Hypothalamus (tissue), 51 donors: ENCODE data around the gene FCMR.

Experiments
- DNase-seq, 51 donors: peaks; one replicate each; lab custom pipeline; 2025; lab: John Stamatoyannopoulos, UW

FCMR gene

DNA sequence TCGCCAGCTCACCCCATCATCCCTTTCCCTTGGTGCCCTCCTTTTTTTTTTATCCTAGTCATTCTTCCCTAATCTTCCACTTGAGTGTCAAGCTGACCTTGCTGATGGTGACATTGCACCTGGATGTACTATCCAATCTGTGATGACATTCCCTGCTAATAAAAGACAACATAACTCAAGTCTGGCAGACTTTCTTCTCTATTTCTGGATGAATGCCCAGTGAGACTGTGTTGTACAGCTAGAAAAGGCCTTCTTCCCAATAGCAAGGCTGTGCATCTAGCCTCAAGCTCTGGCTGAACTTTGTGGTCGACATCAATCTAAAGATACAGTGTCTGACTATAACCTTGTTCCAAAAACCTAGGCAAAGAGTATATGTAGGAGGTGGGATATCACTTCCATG is 18.1 kb downstream of the FCMR start:
- no peak for DNase-seq

- no peak for DNase-seq
Measured at GRCh38 chr1:206902702-206903101, 19.0 kb downstream of the FCMR start.

DNA sequence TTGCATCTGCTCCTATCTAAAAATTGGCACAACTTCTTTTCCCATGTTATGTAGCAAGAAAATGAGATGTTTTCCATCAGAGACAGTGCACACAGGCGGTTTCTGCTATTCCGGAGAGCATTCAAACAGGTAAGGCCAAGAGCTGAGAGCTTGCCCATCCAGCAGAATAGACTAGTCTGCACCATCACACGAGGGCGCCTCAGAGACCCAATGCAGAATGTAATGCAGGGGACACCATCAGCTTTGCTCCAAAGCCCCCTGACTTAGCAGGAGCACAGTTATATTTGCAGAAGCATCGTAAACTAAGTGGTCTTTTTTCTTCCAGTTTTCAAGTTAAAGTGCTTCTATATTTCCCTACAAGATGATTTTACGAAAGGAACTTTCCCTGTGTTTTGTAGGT is 19.8 kb downstream of the FCMR start:
- DNase-seq: no peak

- no peak for DNase-seq
Measured at GRCh38 chr1:206900149-206900548, 21.6 kb downstream of the FCMR start.

- DNase-seq: no peak
Measured at GRCh38 chr1:206899717-206900116, 22.0 kb downstream of the FCMR start.

GRCh38 chr1:206898915-206899431 is 22.8 kb downstream of the FCMR start:
- DNase-seq: no peak

DNA sequence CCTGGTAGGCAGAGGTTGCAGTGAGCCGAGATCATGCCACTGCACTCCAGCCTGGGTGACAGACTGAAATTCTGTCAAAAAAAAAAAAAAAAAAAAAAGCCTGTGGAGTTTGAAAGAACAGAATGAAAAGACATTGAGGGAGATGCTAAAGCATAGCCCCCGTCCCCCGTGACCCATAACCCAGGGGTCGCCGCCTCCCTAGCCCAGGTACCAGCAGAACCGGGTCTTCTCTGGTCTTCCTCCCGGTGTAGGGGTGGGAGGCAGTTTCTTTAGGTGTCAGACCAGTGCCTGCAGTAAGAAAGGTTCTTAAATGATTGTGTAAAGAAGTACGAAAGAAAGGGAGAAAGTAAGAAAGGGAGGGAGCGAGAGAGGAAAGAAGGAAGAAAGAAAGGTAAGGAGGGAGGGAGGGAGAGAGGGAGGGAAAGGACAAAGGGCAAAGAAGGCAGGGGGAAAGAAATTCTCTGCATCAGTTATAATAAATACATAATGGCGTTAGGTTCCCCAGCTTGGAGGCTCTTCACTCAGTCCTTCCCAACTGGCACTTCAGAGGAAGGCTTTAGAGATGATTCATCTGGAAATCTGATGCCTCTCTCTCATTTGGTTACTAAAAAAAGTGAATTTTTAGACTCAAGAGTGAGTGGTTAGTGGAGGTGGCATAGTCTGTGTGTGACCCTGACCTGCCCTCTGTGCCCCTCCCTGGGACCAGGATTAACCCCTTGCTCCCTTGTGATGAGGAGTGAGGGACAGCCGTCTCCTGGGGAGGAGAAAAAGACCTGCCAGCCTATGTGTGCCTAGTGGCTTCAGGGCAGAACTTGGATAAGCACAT is 23.4 kb downstream of the FCMR start:
- DNase-seq: no peak

GRCh38 chr1:206897175-206897574 is 24.6 kb downstream of the FCMR start, which contains the start of gene IL24:
IL24 (plus strand) TSS chr1:206897443; CDS start chr1:206897833, 390 bp downstream.
- DNase-seq: no peak

DNA sequence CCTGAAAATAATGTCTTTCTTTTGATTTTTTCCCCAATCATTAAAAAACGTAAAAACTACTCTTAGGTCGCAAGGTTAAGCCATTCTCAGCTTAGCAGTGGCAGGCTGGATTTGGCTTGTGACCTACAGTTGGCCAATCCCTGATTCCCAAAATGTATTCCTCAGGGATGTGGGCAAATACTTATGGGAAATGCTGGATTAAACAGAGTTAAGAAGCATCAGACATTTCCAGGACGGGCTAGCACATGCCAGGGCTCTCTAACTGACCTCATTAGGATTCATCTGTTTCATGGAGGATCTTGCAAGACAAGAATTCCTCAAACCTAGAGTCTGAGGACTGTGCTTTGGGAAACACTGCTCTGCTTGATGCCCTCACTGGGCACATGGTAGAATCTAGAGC is 25.5 kb downstream of the FCMR start:
- DNase-seq: no peak

GRCh38 chr1:206895837-206896242 is 25.9 kb downstream of the FCMR start:
- no peak for DNase-seq

DNA sequence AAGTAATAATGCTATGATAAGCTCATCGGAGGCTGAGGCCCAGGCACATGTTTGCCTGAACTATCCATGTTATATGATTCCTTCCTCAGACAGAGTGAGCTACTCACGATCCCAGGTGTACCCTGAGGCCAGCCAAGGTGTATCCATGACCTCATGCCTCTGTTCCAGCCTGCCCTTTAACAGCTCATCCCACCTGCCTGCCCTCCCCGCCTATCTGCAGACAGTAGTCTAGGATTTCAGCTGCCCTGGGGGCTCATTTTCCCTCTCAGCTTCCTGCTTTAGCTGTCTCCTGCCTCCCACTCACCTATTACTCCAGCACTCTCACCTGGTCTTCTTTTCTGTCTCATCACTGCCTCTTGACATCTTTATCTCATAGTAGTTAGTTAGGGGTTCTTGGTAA is 26.4 kb downstream of the FCMR start:
- DNase-seq: no peak

GRCh38 chr1:206893380-206893779 is 28.4 kb downstream of the FCMR start:
- no peak for DNase-seq

- DNase-seq: no peak
Measured at GRCh38 chr1:206892351-206892984, 29.3 kb downstream of the FCMR start.

DNA sequence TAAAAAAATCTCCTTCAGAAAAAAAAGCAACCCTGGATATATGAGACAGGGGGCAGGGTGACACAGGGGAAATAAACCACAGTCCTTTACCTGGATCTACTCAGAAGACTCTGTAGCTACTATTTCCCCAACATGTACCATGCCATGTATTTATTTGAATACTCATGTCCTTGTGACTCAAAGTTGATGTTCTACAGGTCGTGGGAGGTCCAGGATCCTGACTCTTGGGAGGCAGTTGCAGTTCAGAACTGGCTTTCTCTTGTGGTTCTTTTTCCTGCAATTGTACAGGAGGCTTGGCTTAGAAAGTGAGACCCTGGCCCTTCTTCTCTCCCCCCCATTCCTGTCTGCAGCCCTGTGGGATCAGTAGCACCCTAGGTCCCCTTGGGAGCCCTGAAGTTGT is 30.3 kb downstream of the FCMR start:
- no peak for DNase-seq

- no peak for DNase-seq
Measured at GRCh38 chr1:206890125-206891060, 31.3 kb downstream of the FCMR start.

DNA sequence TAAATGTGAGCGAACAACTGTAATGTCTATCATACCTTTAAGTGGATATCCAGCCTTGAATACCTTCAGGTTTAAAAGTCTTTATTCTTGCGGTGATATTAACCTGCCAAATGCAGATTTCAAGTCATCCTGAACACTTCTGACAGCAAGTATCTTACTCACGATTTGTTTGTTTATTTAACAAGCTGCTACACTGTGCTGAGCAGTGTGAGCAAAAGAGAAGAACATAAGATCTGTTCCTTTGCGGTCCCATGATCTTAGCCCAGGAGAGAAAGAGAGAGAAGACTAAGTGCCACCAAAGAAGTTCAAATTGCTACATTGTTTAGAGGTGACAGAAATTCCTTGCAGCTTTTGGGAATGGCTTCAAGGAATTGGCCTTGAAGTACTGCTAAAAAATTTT is 34.0 kb downstream of the FCMR start:
- no peak for DNase-seq

DNA sequence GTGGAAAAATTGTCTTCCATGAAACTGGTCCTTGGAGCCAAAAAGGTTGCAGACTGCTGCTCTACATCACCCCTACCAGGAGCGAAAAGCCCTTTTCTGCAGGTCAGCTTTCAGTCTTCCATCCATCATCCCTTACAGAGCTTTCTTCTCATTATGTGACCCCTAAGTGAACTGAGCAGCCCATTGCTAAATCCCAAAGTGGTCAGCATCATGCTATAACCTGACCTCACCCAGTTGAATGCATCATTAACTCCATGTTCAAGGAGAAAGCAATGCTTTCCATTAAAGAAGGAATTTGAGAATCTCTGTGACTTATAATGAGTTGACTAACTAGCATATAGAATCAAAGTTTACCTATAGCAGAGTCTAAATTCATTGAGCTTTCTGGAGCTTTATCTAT is 34.9 kb downstream of the FCMR start:
- no peak for DNase-seq

- DNase-seq: no peak
Measured at GRCh38 chr1:206885341-206886060, 36.2 kb downstream of the FCMR start.

GRCh38 chr1:206883876-206884275 is 37.9 kb downstream of the FCMR start:
- DNase-seq: no peak

DNA sequence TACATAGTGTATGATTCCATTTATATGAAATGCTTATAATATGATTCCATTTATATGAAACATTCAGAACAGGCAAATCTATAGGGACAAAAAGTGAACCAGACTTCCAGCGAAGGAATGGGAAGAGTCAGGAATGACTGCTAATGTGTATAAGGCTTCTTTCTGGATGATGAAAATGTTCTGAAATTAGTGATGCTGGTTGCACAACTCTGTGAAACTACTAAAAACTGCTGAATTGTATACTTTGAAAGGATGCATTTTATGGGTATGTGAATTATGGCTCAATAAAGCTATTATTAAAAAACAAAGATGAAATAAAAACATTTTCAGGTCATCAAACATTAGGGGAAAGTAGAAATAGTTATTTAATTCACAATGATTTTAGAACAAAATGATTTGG is 38.6 kb downstream of the FCMR start:
- DNase-seq: no peak
